DMS153 (cell line): Measurements from ENCODE around the gene SERINC4.

Source experiments
- DNase-seq: peaks from one replicate; lab custom pipeline; 2025; lab: John Stamatoyannopoulos, UW

SERINC4 gene

GRCh38 chr15:43796566-43796965 lies 3.5 kb downstream of the SERINC4 start:
- DNase-seq, result no peak

GRCh38 chr15:43795997-43796396 lies 4.0 kb downstream of the SERINC4 start:
- DNase-seq, result no peak

- no peak for DNase-seq
Measured at GRCh38 chr15:43795197-43795596, 4.8 kb downstream of the SERINC4 start.

GRCh38 chr15:43794269-43795037 lies 5.6 kb downstream of the SERINC4 start:
- DNase-seq, result no peak

GRCh38 chr15:43793647-43794046 lies 6.4 kb downstream of the SERINC4 start:
- no peak for DNase-seq

GRCh38 chr15:43792761-43793476 lies 7.1 kb downstream of the SERINC4 start:
- no peak for DNase-seq

GRCh38 chr15:43791993-43792760 lies 7.8 kb downstream of the SERINC4 start, which contains the start of gene SERF2:
TSS of gene SERF2 (plus strand) at chr15:43792320. CDS start at chr15:43792377, 57 bp downstream.
- DNase-seq, result peak; percentile 93

GRCh38 chr15:43789409-43789808 lies 10.6 kb downstream of the SERINC4 start:
- DNase-seq, result no peak

GRCh38 chr15:43779016-43779415 lies 21.0 kb downstream of the SERINC4 start:
- DNase-seq, result no peak

GRCh38 chr15:43777267-43777914 lies 22.6 kb downstream of the SERINC4 start:
- DNase-seq, result peak; percentile 47

- DNase-seq, result peak; percentile 47
Measured at GRCh38 chr15:43776718-43777266, 23.2 kb downstream of the SERINC4 start, which contains the start of gene ELL3. TSS of gene ELL3 (minus strand) at chr15:43776966. CDS start at chr15:43776901, 65 bp downstream.

GRCh38 chr15:43776101-43776717 lies 23.8 kb downstream of the SERINC4 start:
- DNase-seq, result no peak

GRCh38 chr15:43775411-43775965 lies 24.5 kb downstream of the SERINC4 start:
- peak; percentile 47 for DNase-seq

GRCh38 chr15:43774062-43774461 lies 26.0 kb downstream of the SERINC4 start:
- no peak for DNase-seq

- no peak for DNase-seq
Measured at GRCh38 chr15:43772624-43773023, 27.4 kb downstream of the SERINC4 start.

GRCh38 chr15:43771816-43772215 lies 28.2 kb downstream of the SERINC4 start:
- no peak for DNase-seq

- no peak for DNase-seq
Measured at GRCh38 chr15:43769584-43770228, 30.3 kb downstream of the SERINC4 start.

GRCh38 chr15:43763819-43764446 lies 36.1 kb downstream of the SERINC4 start:
- no peak for DNase-seq

GRCh38 chr15:43762824-43763223 lies 37.2 kb downstream of the SERINC4 start:
- no peak for DNase-seq

GRCh38 chr15:43751885-43752284 lies 48.1 kb downstream of the SERINC4 start:
- no peak for DNase-seq
